Endothelial cell of umbilical vein (primary cell): ENCODE data around the gene SART3. TPM values are rescaled to one million over a fixed set of nuclear protein-coding genes. Genes with fewer than 3 reads are reported as not detected.

Experiments
- BruUV-seq: library from RNA; stranded (reverse); fragments of 400-500 nt; replicated peaks from 2 replicates; lab custom pipeline; 2021; lab: Mats Ljungman, UMichigan
- CTCF ChIA-PET: fragments of 300-600, 350-600 bp; sonication (Branson Sonifier 250); formaldehyde crosslinking; loops from one replicate; lab custom pipeline; 2021; ENCODE audit warnings: antibody characterized with exemption, inconsistent platforms; lab: Charles Lee
- POLR2A ChIA-PET: fragments of 300-600, 350-600 bp; sonication (Branson Sonifier 250); formaldehyde crosslinking; loops from one replicate; lab custom pipeline; 2021; ENCODE audit warnings: antibody characterized with exemption, inconsistent platforms; lab: Charles Lee
- DNase-seq: peaks from one replicate; pipeline ENCODE4 v3.0.0-alpha.2; 2011; ENCODE audit warnings: low read depth, low spot score
- FAIRE-seq: peaks from 2 replicates; lab custom pipeline; 2011; peaks lifted over from hg19 to GRCh38; lab: Jason Lieb, UNC
- H2AFZ ChIP-seq: 2 replicates; pipeline ENCODE4 v1.6.0; 2012; ENCODE audit warnings: low read depth, low read length, control low read depth, inconsistent platforms
- H3K27ac ChIP-seq: 2 replicates; pipeline ENCODE4 v1.5.1; 2011; ENCODE audit warnings: low read depth, mild to moderate bottlenecking, control low read depth, low read length, moderate library complexity; ENCODE audit not compliant: insufficient read depth
- H3K27me3 ChIP-seq, 2 experiments: 2 replicates each; pipeline versions ENCODE4 v1.6.0 to v1.6.1; 2011; ENCODE audit warnings: low read length in 2 of 2, mixed read lengths in 1 of 2; ENCODE audit not compliant: control insufficient read depth in 2 of 2, insufficient read depth in 2 of 2
- H3K36me3 ChIP-seq, 2 experiments: 2 replicates in 1 of 2; 3 replicates in 1 of 2; pipeline ENCODE4 v1.5.1; 2011; ENCODE audit warnings: low read length in 2 of 2, mild to moderate bottlenecking in 1 of 2, moderate library complexity in 1 of 2; ENCODE audit not compliant: control insufficient read depth in 2 of 2, insufficient read depth in 2 of 2; ENCODE audit errors: extremely low read depth in 1 of 2
- H3K4me1 ChIP-seq: 3 replicates; pipeline ENCODE4 v1.5.1; 2011; ENCODE audit warnings: mild to moderate bottlenecking, low read length; ENCODE audit not compliant: control insufficient read depth, insufficient read depth; ENCODE audit errors: extremely low read depth
- H3K4me2 ChIP-seq: 2 replicates; pipeline ENCODE4 v1.6.1; 2011; ENCODE audit warnings: low read length, control low read depth, mixed read lengths; ENCODE audit not compliant: insufficient read depth
- H3K4me3 ChIP-seq, 3 experiments: fragments of 200-600 bp in 1 of 3; sonication (generic), shearing (Covaris generic) in 1 of 3; replicated peaks in 1 of 3; 2 replicates each; pipeline ENCODE4 v1.5.1; 2011 to 2016; ENCODE audit warnings: control low read depth in 3 of 3, low read length in 3 of 3, mild to moderate bottlenecking in 2 of 3, inconsistent platforms in 1 of 3, low read depth in 1 of 3, moderate library complexity in 1 of 3; ENCODE audit not compliant: insufficient read depth in 1 of 3
- H3K79me2 ChIP-seq: 2 replicates; pipeline ENCODE4 v1.6.0; 2012; ENCODE audit warnings: low read length, inconsistent platforms; ENCODE audit not compliant: control insufficient read depth, insufficient read depth
- H3K9ac ChIP-seq: replicated peaks from 2 replicates; pipeline ENCODE3; 2011; ENCODE audit warnings: low read length, control low read depth; ENCODE audit not compliant: insufficient read depth; ENCODE audit errors: extremely low read depth
- H3K9me1 ChIP-seq: replicated peaks from 3 replicates; pipeline ENCODE4 v1.6.0; 2011; ENCODE audit warnings: mild to moderate bottlenecking, low read length; ENCODE audit not compliant: control insufficient read depth, insufficient read depth; ENCODE audit errors: extremely low read depth
- H3K9me3 ChIP-seq: replicated peaks from 2 replicates; pipeline ENCODE4 v1.5.1; 2012; ENCODE audit warnings: low read length, inconsistent platforms; ENCODE audit not compliant: control insufficient read depth, insufficient read depth
- H4K20me1 ChIP-seq: replicated peaks from 2 replicates; pipeline ENCODE3; 2011; ENCODE audit warnings: mild to moderate bottlenecking, low read length; ENCODE audit not compliant: control insufficient read depth, insufficient read depth; ENCODE audit errors: extremely low read depth
- CTCF ChIP-seq, 2 donors: IDR thresholded peaks; 1 replicate in 1 of 2; 2 replicates in 1 of 2; pipeline ENCODE4 v1.5.1; 2011; ENCODE audit warnings: low read length in 2 of 2, mild to moderate bottlenecking in 2 of 2, moderate library complexity in 2 of 2, control low read depth in 1 of 2, inconsistent platforms in 1 of 2, low read depth in 1 of 2; ENCODE audit not compliant: insufficient read depth in 1 of 2; ENCODE audit errors: extremely low read depth in 1 of 2
- EZH2 ChIP-seq: IDR thresholded peaks from 2 replicates; pipeline ENCODE4 v1.6.1; 2012; ENCODE audit warnings: borderline replicate concordance, low read depth, mild to moderate bottlenecking, moderate library complexity, low read length, inconsistent platforms; ENCODE audit not compliant: severe bottlenecking
- FOS ChIP-seq: IDR thresholded peaks from 2 replicates; pipeline ENCODE4 v1.6.1; 2011; ENCODE audit warnings: mild to moderate bottlenecking, low read length, moderate library complexity, borderline replicate concordance; ENCODE audit not compliant: insufficient read depth
- GATA2 ChIP-seq: IDR thresholded peaks from 2 replicates; pipeline ENCODE4 v1.7.0; 2011; ENCODE audit warnings: low read depth, mild to moderate bottlenecking, moderate library complexity, mixed read lengths, low read length; ENCODE audit not compliant: insufficient read length, insufficient read depth
- JUN ChIP-seq: IDR thresholded peaks from 2 replicates; pipeline ENCODE4 v1.6.1; 2011; ENCODE audit warnings: borderline replicate concordance, low read depth; ENCODE audit not compliant: insufficient read length, insufficient read depth
- MAX ChIP-seq: IDR thresholded peaks from 2 replicates; pipeline ENCODE4 v1.6.1; 2011; ENCODE audit not compliant: insufficient read depth, insufficient read length
- MYC ChIP-seq: IDR thresholded peaks from one replicate; pipeline ENCODE4 v1.6.1; 2011; ENCODE audit warnings: mild to moderate bottlenecking, low read depth, low read length
- POLR2A ChIP-seq: IDR thresholded peaks from 2 replicates; pipeline ENCODE4 v1.6.1; 2012; ENCODE audit warnings: low read depth, mild to moderate bottlenecking, control low read depth, low read length
- POLR2AphosphoS5 ChIP-seq: IDR thresholded peaks from 2 replicates; pipeline ENCODE4 v1.6.1; 2012; ENCODE audit warnings: low read depth, mild to moderate bottlenecking, control low read depth, low read length, moderate library complexity; ENCODE audit not compliant: insufficient read depth
- dilution Hi-C: fragments of 300-500 bp; cut with MboI; formaldehyde crosslinking; loops from one replicate; pipeline ENCODE4 v1.15.0; 2019; ENCODE audit warnings: low sequenced_read_pairs; ENCODE audit not compliant: extremely low pct_ligation_motif_present
- intact Hi-C: fragments of 100-400 bp; cut with micrococcal nuclease; formaldehyde crosslinking; loops from one replicate; pipeline ENCODE4 v1.10.0; 2022
- polyA plus RNA-seq, 4 experiments: library from polyadenylated mRNA; depleted of rRNA in 3 of 4; stranded (reverse) in 3 of 4; unstranded in 1 of 4; fragments of >200 nt; gene quantifications; 2 replicates each; pipeline versions ENCODE4 v1.2.1 to v1.2.3, GENCODE V29; 2011 to 2012; ENCODE audit warnings: missing spikeins in 1 of 4
- total RNA-seq: library from RNA; stranded (reverse); gene quantifications from 2 replicates; pipeline ENCODE4 v1.2.3, GENCODE V29; 2021

The SART3 gene
- total and polyA plus RNA-seq, 2 donors (not counting 3 experiments of a cell fraction or from before 2014, with no cell fraction given): 13.9 to 50.7 TPM

DNA sequence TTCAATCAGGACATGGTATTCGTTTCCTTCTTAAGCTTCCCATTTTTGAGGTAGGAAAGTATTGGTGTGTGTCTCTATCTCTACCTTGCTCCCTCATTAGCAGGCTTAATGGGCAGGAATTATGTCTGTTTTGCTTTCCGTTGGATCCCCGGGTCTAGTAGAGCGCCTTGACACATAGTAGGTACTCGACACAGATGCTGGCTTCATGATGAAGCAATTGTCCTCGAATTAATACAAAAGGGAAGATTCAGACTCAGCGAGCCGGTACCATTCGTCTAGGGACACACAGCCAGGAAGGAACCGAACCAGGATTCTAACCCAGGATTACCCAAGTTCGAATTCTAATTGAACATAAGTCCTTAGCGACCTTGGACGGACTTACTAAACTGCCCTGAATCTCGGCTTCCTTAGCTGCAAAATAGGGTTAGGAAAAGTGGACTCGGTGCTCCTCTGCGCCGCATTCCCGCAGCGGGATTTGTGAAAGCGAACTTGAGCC is 927 bp upstream of the SART3 start:
- Histone ChIP-seq H3K9me3 (no peaks in the 10 kb centered on the region), H3K79me2 (peaks cover 41% of the 10 kb centered on the region), H3K27me3 (no peaks in the 10 kb centered on the region), H3K4me1 (peaks cover 34% of the 10 kb centered on the region), H3K27ac (peak overlapping the region; percentile 83), H3K36me3 (peaks cover 3 to 8% of the 10 kb centered on the region in 2 experiments), H2AFZ (peak overlapping the region; percentile 60), H3K4me2 (peak overlapping the region; percentile 97), H4K20me1 (no peaks in the 10 kb centered on the region), H3K4me3 (peak overlapping the region; percentile 45 to 95 (median 86)), H3K9ac (peak overlapping the region; percentile 74), H3K9me1 (no peaks in the 10 kb centered on the region)
- no peak for FAIRE-seq
- POLR2A ChIA-PET: interaction anchor here (0.6 to 1.2 kb wide), 5 partner anchors 128 to 535 kb away, joined by 3 to 4 read pairs (median 3); partner anchors contain the start of gene UNG
- CTCF ChIA-PET: interaction anchor here (1.0 to 2.2 kb wide), 11 partner anchors 49 to 532 kb away, joined by 3 to 23 read pairs (median 4); no protein-coding TSS in a partner anchor
- no peak for DNase-seq
- BruUV-seq: no TSS peak
- dilution Hi-C loops (no loop called here), intact Hi-C loops (loop anchor here (1.0 to 5.0 kb wide), 6 partner anchors 47 to 550 kb away; partner anchors contain the start of genes CORO1C, FICD and USP30)
- TF ChIP-seq MYC (no peak), FOS (no peak), MAX (no peak), GATA2 (no peak), POLR2AphosphoS5 (no peak), JUN (no peak), POLR2A (no peak), CTCF (IDR thresholded peaks at IDR 0.05; ENCODE audit: extremely low read depth in 1 of 2, insufficient read depth in 1 of 2, low read depth in 1 of 2, low read length in 2 of 2) (no peak), EZH2 (no peak)
